ENCODE measurements around the gene LAMB3. TPM values are rescaled to one million over a fixed set of nuclear protein-coding genes. Genes with fewer than 3 reads are reported as not detected.

The LAMB3 gene
- total and polyA plus RNA-seq, 3 donors from 2014 or later, result 1.6 to 2.0 (median 1.7) TPM

DNA sequence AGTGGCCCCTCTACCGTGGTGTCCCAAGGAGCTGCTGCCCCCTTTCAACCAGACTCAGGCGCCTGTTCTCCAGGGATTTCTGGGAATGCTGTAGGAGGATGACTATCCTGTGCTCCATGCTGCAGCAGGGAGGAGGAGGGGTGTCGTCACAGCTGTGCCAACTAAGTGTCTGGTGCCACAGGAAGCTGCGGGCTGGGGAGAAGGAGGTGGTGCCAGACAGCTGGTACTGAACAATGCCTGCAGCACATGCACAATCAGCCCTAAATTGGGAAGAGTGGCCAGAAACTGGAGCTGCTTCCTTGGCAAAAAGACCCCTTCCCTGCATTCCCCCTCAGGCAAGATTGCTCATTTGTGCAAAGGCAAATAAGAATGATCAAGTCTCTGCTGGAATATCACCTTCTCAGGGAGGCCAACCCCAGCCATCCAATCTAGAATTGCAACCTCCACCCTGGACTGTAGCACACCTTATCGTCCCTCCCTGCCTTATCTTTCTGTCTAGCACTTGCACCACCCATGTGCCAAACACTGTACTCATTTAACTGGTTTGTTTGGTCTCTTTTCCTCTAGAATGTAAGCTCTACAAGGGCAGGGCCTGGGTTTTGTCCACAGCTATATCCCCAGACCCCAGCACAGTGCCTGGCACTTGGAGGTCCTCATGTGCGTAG lies 33.3 kb downstream of the LAMB3 start:
- Histone ChIP-seq H3K36me3 (ENCODE audit: low read depth, missing control alignments) (no peaks in the 10 kb centered on the region), H3K9me3 (no peaks in the 10 kb centered on the region), H3K4me1 (peaks cover 18% of the 10 kb centered on the region), H3K27me3 (no peaks in the 10 kb centered on the region), H3K27ac (no peak overlapping the region), H3K4me3 (no peak overlapping the region)
- no peak for DNase-seq
- TF ChIP-seq POLR2A (IDR thresholded peaks at IDR 0.05) (no peak), CTCF (IDR thresholded peaks at IDR 0.05) (no peak)
- 76 to 77% methylated on average over 5 to 6 of the region's 6 CpGs for WGBS, 2 donors
- intact Hi-C loops (cut with DNase I; ENCODE audit: low total_unique reads), result no loop called here

DNA sequence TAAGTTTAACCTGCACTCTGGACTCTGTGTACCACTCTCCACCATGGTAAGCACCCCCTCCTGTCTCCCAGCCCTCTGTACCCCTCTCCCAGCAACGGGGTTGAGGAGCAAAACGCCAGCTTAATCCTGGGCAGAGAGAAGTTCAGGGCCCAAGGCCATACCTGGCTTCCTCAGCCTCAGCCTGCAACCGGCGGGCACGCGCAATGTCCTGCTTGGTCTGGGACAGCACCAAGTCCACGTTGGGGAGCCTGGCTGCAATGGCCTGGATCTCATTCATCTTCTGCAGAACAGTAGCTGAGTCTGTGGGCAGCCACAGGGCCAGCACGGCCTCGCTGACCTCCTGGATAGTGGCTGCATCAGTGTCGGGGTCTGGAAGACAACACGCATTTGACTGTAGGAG lies 33.9 kb downstream of the LAMB3 start:
- peaks cover 18% of the 10 kb centered on the region for H3K4me1 ChIP-seq
- H3K36me3 ChIP-seq (ENCODE audit: low read depth, missing control alignments), result no peaks in the 10 kb centered on the region
- no peaks in the 10 kb centered on the region for H3K9me3 ChIP-seq
- H3K4me3 ChIP-seq, result no peak overlapping the region
- no peak overlapping the region for H3K27ac ChIP-seq
- no peaks in the 10 kb centered on the region for H3K27me3 ChIP-seq
- WGBS, 2 donors, result 92 to 95% methylated on average over 7 to 11 of the region's 11 CpGs
- TF ChIP-seq POLR2A (IDR thresholded peaks at IDR 0.05) (no peak), CTCF (IDR thresholded peaks at IDR 0.05) (no peak)
- DNase-seq, result no peak
- intact Hi-C loops (cut with DNase I; ENCODE audit: low total_unique reads), result no loop called here

GRCh38 chr1:209617755-209618154 lies 34.5 kb downstream of the LAMB3 start:
- H3K9me3 ChIP-seq, result no peaks in the 10 kb centered on the region
- no peak for DNase-seq
- H3K4me1 ChIP-seq, result peaks cover 18% of the 10 kb centered on the region
- no peak overlapping the region for H3K4me3 ChIP-seq
- intact Hi-C loops (cut with DNase I; ENCODE audit: low total_unique reads), result no loop called here
- H3K27ac ChIP-seq, result no peak overlapping the region
- WGBS, 2 donors, result 91 to 99% methylated on average over 6 of the region's 6 CpGs
- no peaks in the 10 kb centered on the region for H3K27me3 ChIP-seq
- no peak for TF ChIP-seq POLR2A (IDR thresholded peaks at IDR 0.05)
- TF ChIP-seq CTCF (IDR thresholded peaks at IDR 0.05), result no peak
- no peaks in the 10 kb centered on the region for H3K36me3 ChIP-seq (ENCODE audit: low read depth, missing control alignments)

DNA sequence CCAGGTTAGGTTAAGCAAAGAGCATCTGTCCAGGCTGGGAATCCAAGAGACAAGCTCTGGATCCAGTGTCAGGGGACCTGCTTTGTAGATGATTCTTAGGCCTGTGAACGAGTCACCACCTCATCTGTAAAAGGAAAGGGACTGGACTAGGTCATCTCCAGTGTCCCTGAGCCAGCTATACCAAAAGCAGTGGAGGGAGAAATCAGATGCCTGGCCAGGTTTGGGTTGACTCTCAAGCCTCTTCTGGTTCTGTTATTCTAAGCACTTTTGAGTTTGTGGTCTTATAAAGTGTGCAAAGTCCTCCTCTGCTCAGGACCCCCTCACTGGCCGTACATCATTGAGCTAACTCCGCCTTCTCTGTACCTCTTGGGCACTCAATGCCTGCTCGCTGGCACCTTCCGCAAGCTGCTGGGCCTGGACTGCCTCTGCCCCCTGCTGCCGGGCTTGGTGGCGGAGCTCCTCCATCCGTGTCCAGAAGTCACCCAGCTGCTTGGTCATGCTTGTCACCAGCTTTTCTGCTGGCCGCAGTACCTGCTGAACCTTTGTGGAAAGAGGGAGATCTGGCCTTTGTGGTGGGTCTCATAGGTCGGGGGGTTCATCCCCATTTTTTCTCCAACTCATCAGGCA lies 35.1 kb downstream of the LAMB3 start:
- WGBS, 2 donors, result 98% methylated on average over 10 of the region's 10 CpGs
- no peaks in the 10 kb centered on the region for H3K27me3 ChIP-seq

More for the DNA sequence above, 35.1 kb downstream of the LAMB3 start:
- intact Hi-C loops (cut with DNase I; ENCODE audit: low total_unique reads), result no loop called here
- Histone ChIP-seq H3K27ac (no peak overlapping the region), H3K36me3 (ENCODE audit: low read depth, missing control alignments) (no peaks in the 10 kb centered on the region), H3K9me3 (no peaks in the 10 kb centered on the region), H3K4me3 (no peak overlapping the region), H3K4me1 (peaks cover 16% of the 10 kb centered on the region)
- no peak for DNase-seq
- TF ChIP-seq CTCF (IDR thresholded peaks at IDR 0.05), result no peak
- TF ChIP-seq POLR2A (IDR thresholded peaks at IDR 0.05), result no peak

Measured in testis (tissue), 3 donors.